NCI-H526 treated with DMSO at 0.1 percent for 48 hours (cell line): ENCODE results near the gene GABBR2.

Experiments
- DNase-seq: peaks from one replicate; lab custom pipeline; 2025; lab: John Stamatoyannopoulos, UW

GABBR2 gene

DNA sequence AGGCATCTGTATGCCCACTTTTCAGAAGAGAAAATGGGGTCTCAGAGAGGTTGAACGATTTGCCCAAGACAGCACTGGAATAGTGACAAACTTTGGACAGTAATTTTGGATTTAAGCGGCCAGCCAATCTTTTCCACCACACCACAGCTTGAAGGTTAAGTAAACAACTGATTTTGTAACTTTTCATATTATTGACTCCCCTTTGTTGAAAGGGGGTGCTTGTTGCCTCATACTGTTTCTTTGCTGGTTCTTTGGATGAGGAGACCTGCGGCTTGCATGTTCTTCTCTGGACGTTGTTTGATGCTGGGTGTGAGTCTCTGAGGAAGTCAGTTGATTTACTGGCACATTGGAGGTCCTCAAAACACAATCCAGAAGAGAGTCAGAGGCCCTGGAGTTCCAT, 11.7 kb upstream of the GABBR2 start:
- no peak for DNase-seq

DNA sequence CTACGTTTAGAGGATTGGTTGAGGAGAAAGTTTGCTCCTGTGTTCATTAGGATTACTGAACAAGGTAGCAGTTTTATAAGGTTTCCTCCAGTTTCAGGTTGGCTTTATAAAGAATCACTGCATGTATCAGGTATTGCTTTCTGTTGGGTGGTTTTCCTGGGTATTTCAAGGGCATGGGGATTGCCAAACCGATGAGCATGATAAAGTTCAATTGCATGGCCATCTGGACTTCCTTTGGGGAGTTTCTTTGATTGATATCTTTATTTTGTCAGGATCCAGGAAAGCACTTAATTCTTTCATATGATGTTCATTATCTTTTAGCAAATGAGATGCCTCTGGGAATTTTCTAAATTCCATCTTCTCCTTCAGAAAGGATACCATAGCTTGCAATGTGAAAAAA, 10.3 kb upstream of the GABBR2 start:
- DNase-seq: no peak

DNA sequence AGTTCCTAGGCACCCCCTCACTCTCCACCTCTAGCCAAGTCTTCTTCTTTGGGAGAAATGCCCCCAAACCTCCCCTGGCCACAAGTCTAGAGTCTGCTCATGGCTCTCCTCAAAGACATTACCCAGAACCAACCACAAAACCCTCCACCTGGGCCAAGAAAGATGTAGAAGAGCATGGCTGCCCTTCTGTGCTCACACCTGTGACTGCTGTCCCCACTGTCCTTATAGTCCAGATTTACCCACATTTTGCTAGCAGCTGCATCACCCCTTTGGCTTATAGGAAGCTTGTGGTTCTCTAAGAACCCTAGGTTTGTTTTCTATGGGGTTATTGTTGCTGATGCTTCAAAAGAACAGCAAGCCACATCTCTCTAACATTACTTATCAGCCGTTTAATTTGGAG, 6.1 kb upstream of the GABBR2 start:
- DNase-seq: no peak

DNA sequence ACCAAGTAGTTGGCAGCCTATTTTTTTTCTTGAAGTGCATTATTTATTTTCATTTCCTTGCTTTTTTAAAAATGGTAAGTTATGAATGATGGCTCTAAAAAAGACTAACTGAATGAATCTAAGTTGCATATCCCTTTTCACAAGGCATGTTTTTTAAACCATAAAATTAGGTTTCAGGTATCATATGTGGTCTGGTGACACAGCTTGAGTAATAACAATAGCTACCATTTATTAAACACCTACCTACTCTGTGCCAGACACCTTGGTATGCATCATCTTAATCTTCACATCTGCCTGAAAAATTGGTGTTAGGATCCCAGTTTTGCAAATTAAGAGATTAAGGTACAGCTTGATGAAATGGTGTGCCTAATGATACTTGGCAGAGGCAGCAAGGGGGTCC, 4.3 kb upstream of the GABBR2 start:
- DNase-seq: no peak

DNA sequence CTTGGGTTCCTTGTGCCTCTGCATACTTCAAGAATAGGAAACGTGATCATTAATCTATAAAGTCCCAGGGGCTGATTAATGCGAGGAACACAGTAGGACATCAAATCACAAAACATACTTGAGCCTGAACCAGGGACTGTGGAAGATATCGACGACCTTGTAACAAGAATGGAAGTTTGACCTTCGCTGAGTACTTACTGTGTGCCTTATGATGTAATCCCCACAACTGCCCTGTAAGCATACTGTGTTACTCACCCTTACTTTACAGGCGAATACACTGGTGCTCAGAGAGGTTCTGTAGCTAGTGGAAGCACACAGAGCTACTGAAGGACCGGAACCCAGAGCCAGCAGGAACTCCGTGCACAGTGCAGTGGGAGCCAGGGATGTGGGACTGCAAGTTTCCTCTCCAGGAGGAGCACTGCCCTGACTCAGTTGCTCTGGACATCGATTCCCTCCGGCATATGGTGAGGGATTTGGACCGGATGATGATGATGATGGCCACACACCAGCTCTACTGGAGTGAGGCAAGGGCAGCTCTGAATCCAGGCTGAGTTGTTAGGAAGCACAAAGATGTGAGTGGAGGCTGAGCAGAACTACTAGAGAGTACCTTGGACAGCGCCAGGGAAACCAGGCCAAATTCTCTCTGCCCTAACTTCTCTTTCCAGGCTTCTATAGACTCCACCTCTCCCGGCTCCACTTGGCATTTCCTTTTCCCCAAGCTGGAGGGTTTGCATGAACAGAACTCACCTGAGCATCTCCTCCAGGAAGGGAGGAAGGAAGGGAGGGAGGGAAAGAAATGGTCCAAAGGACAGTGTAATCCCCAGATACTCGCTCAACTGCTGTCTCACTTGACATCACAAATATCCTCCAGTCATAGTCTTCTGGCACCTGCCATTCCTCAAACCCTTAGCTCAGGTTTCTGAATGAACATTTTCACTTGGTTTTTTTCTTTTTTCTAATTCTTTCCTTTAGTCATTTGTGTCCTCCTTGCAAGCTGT, 1.5 kb upstream of the GABBR2 start:
- DNase-seq: no peak

DNA sequence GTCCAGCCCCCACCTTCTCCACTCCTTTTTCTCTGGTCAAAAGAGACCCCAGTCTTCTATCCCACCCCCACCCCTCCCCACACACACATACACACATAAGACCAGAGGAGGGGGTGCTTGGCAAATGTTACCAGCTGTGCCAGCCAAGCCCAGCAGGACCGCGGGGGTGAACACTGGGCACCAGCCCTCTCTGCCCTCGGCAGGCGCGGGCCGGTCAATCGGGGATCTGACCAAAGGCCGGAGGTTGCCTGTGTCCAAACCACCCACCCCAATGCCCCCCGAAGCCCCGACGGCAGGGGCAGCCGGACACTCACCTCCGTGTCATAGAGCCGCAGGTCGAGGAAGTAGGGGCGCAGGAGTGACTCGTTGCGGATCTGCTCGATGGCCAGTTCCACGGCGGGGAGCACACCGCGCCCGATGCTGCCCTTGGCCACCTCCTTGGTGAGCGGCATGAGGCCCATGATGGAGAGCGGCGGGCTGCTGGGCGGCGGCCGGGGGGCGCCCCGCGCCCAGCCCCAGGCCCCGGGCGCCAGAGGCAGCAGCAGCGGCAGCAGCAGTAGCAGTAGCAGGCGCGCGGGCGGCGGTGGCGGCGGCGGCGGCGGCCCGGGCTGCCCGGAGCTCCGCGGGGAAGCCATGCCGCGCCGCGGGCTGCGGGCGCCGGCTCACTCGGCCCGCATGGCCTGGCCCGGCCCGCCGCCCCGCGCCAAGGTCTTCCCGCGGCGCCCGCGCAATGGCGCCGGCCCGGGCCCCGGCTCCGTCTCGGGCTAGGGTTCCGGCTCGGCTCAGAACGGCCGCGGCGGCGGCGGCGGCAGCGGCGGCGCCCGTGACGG, 417 bp downstream of the GABBR2 start:
- DNase-seq: no peak

DNA sequence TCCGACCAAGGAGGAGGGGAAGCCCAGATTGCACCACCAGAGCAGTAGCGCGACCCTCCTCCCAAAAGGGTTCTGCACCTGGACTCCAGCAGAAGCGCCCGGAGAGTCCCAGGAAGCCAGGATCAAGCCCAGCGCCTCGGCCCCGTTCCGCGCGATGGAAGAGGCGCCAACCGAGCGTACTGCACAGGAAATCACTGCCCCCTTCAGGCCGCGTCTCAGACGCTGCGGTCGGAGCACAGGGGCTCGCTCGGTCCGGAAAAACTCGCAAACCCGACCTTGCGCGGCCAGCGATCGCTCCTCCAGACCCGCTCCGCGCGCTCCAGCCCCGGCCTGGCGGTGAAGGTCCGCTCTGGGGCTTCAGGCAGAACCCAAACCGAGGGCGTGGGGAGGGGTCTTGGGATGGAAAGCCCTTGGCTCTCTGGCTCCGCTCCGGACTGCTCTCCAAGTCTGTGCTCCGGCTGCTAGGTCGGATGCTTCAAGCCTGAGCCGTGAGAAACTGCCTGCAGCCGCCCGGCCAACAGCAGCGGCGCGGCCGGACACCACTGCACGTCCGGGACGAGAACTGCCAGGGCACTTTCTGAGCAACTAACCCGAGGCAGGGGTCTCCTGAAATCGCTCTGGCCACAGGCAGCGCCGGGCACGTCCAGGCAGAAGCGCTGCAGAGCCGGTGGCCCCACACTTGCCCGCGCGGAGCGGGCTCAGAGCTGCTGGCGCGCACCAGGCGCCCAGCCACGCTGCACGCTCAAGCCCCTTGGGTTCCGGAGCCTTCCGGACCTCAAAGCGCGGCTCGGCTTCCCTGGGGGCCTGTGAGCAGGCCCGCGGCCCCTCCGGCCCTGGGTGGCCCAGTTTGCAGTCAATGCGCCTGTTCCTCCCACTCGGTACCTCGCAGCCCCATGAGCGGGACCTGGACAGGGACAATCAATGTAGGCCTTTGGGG, 1.3 kb downstream of the GABBR2 start:
- peak; percentile 59 for DNase-seq

DNA sequence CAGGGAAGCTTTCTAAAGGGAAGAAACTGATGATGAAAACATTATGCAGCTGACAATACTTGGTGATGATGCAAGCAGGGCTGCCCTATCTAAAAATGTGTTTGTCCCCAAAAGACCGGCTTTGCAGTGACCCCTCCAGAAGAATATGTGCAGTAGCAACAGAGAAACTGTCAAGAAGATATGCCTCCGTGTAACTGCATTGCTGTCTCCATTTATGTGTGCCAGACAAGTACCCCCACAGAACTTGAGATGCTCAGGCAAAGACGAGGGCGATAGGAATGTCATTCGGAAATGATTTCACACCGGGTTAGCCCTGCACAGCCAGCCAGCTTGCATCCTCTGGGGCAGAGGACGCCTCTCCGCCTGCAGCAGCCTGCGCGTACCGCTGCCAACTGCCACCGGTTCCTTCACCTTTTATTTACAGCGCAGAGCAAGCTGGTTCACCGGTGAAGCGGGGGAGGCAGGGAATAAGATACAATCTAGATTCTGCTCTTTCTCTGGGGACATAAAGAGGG, 2.0 kb downstream of the GABBR2 start:
- no peak for DNase-seq

DNA sequence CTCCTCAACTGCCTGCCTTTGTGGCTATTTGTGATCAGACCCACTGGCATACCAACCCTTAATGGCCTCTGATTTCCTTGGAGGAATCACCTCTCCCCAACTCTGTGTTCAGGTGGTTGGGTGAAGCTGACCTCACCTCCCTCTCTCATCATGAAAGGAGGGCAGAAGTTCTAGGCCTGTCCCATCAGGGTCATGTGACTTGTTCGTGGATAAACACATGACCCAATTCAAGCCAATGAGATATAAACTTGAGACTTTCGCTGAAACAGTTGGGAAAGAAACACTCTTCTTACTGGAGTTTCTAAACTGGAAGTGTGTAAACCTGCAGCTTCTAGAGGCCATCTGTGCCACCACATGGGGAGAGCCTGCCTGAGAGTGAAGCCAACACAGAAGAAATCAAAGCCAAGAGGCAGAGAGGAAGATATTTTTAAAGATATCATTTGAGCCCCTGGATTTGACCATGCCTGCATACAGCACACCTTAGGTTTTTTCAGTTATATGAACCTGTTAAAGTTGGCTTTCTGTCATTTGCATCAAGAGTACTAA, 5.8 kb downstream of the GABBR2 start:
- DNase-seq: no peak

DNA sequence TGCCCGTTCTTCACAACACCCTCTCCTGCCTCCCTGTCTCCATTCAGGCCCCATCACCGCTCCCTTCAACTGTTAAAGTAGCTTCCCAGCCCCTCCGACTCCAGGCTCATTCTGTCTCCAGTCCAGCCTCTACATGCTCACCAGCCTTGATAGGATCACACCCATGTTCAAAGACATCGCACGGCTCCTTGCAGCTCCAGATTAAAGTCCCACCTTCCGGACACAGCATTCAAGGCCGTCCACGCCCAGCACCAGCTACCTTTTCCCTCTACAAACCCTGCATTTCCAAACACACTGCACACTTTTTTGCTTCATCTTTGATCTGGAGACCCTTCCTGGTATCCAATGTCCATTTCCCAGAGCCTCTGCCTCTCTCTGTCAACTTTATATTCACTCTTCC, 6.4 kb downstream of the GABBR2 start:
- no peak for DNase-seq

DNA sequence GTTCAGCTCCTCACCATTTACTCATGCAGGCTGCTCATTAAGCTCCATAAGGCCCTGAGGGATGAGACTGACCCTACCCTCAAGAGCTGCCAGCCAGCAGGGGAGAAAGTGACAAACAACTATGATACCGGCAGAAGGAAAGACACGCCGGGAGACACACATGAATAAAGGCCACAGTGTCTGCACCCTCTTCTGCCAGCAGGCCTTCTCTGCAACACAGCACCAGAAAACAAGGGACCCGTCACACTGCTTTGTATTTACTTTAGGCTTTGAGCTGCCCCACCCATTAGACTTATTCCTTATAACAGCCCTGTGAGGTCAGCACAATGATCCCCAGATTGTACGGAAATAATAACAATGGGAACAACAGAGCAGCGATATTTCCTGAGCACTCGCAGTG, 7.2 kb downstream of the GABBR2 start:
- DNase-seq: no peak

DNA sequence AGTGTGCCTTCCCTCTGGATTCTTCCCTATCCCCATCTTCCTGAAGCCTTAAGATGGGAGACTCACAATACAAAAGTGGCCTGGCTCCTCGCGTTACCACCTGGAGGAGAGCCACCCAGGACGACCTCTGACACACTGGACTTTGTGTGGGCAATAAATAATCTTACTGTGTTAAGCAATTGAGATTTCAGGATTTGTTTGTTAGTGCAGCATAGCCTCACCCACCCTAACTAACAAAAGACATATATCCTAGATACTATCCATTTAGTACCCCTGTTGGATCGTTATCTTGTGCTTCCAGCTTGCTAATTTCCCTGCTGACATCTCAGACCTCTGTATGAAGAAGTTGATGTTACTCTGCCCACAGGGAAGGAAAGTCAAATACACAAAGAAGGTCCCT, 7.9 kb downstream of the GABBR2 start:
- no peak for DNase-seq

DNA sequence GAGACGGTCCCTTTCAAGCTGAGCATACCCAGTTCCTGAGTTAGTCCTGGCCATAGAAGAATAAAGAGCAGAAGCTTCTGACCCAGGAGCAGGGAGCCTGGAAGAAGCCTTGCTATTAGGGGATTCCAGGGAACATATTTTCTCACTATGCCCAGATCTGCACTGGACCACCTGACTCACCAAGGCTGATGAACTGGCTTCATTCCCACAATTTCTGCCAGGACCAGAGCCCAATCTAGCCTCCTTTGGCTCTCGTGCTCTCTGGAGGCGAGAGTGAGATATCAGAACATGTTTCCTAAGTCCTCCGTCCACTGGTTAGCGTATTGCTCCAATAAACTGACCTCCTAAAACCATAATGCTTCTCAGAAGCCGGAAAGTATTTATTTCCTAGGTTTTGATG, 9.9 kb downstream of the GABBR2 start:
- DNase-seq: no peak

DNA sequence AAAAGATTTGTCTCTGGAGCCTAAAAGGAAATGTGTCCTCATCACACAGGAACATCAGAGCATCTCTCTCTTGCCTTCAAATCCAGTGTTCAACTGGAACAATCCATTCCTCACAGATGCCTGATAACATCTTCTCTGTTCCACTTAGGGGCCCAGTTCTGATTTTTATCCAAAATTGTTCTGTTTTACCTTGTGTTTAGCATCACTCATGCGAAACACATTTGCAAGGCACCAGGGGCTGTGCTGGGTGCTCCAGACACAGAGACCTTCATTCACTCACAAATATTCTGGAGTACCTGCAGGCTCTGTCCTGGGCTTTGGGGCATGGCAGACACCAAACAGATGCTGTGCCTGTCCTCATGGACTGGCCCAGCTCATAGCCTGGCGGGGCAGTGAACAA, 13.8 kb downstream of the GABBR2 start:
- DNase-seq: no peak

DNA sequence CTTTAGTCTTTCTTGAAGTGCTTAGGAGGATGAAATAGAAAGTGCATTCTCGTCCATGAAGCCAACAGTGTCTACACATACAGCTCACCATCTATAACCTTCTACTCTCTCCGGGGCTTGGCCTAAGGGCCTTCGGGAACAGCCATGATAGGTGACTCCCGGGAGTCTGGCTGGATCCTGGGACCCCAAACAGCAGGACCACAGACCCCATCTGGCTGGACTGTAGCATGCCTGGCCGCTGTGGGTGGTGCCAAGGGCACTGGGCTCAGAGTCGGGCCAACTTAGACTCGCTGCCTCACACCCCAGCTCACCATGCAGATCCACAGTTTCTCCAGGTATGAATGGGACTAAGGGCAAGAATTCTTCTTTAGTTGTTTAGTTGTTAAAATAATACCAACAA, 16.3 kb downstream of the GABBR2 start:
- DNase-seq: no peak

DNA sequence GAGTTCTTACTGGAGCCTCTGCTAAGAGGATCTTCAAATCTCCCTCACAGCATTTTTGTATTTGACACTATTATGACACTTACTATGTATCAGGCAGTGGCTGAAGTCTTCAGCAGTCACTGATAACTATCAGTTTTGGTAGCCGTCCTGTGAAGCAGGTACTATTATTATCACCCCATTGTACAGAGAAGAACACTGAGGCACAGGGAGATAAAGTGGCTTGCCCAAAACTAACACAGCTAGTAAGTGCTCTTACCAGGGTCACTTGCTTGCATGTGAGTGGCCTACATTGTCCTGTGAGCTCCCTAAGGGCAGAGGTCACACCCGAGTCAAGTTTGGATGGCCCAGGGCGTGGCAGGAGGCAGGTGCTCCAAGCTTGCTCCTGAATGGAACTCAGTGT, 16.8 kb downstream of the GABBR2 start:
- no peak for DNase-seq

DNA sequence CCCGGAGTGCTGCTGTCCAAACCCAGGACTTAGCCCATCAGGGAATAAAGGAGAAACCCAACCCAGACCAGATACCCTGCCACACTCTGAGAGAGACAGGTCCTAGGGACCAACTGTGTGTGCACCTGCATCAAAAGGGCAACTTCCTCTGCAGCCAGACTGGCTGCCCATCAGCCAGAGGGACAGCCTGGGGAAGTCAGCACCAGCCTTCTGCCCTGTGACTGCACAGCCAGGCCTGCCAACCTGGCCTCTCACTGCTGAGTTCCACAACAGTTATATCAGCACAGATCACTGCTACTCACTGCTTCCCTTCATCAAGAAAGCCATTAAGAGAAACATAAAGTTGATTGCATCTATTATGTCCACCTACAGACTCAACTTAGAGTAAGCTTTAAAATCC, 18.0 kb downstream of the GABBR2 start:
- no peak for DNase-seq

DNA sequence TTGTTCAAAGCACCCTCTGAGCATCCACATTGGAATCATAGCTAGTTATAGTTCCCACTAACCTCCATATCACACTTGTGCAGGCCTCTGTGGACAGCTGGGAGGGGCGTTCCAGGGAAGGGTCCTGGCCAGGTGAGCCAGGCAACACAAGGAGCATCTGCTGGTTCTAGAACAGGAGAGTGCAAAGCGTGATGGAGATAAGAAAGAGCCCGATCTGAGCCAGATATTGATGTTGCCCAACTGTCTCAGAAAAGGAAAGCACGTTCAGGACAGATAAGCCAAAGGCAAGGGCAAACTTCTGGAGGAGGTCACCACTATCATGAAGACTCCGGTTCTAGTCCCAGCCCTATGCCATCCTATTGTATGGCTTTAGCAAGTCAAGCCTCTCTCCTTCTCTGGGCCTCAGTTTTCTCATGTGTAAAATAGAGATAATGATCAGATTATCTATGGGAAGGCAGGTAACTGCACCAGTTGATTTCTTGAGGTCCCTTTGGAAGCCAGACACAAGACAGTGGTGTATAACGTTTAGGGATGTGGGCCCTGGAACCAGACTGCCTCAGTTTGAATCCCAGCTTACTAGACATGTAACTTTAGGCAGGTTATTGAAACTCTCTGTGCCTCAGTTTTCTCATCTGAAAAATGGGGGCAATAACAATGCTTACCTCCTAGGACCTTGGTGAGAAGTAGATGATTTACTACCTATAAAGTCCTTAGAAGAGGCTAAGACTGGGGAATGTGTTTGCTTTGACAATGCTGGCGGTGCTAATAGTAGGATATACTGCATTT, 19.8 kb downstream of the GABBR2 start:
- DNase-seq: no peak

DNA sequence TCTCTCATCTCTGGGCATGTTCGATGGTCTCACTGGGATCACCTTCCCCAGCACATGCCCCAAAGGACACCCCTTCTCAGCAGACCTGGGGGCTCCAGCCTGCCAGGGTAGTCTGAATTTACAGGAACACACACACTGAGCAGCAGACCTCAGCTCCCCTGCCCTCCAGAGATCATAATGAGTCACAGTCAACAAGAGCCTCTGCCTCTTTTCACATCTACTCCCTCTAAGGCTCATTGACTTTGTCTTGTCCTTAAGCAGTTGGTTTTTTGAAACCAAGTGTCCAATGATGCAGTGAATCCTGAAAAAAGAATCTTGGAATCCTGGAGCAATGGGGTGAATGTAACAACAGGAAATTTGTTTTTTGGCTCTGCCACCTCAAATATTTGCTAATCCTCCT, 20.8 kb downstream of the GABBR2 start:
- DNase-seq: no peak

DNA sequence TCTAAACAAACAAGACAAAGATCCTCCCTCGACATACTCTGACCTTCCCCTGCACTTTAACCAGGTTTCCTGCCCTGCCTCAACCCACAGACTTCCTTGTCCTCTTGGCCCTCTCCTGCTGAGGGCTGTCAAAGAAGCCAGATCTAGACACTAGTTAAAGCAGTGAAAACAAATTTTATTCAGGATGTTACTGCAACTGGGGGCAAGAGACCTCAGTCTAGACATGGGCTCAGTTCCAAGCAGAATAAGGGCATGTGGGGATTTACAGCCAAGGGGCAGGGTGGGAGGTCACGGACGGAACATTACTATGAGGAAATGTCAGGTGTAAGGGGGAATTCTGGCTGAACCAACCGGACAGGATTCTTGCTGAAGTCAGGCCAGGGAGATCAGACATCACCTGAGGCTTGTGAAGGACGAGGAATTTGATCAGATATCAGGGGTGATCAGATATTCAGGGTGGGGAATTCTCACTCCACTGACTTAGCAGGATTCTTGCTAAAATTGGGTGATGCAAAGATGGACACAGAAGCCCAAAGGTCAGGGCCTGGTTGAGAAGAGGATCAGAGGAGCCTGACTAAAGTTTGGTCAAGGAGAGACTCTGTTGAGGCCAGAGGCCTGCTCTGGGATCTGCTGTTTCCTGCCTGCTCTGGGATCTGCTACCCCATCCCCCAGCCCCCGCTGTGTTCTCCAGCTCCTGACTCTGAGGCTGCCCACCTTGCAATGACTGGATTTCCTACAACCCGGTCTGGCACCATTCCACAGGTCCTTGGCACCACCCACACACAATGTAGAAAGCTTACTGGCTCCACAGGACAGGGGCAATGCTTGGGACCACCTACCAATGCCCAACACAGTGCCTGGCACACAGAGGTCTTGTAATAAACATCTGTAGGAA, 21.5 kb downstream of the GABBR2 start:
- no peak for DNase-seq
